ACHN (cell line): ENCODE results near the gene UBE3C.
"Not testable (repeated sequence)": the region's sequence is repeated elsewhere in the genome, so short reads cannot be mapped to it uniquely, and the experiment has no call there.

Source experiments
- DNase-seq: peaks from one replicate; pipeline ENCODE4 v3.0.0-alpha.2; 2015
- in situ Hi-C: cut with HindIII; loops from 2 replicates; pipeline ENCODE4 v1.10.0; 2017; ENCODE audit warnings: low sequenced_read_pairs, low pct_ligation_motif_present, low pct_unique_long_range_greater_than_20kb

UBE3C gene

GRCh38 chr7:157126921-157127320 is 11.8 kb upstream of the UBE3C start:
- DNase-seq: no peak
- in situ Hi-C loops: no loop called here

GRCh38 chr7:157129200-157129599 is 9.5 kb upstream of the UBE3C start:
- in situ Hi-C loops: no loop called here
- no peak for DNase-seq

GRCh38 chr7:157129907-157130460 is 8.7 kb upstream of the UBE3C start:
- no peak for DNase-seq
- in situ Hi-C loops: no loop called here

- in situ Hi-C loops, DNase-seq: not testable (repeated sequence)
Observed at GRCh38 chr7:157130849-157131248, 7.9 kb upstream of the UBE3C start.

- no peak for DNase-seq
- in situ Hi-C loops: no loop called here
Observed at GRCh38 chr7:157132796-157133195, 5.9 kb upstream of the UBE3C start.

GRCh38 chr7:157133304-157133703 is 5.4 kb upstream of the UBE3C start:
- no peak for DNase-seq
- in situ Hi-C loops: no loop called here

GRCh38 chr7:157136372-157136771 is 2.4 kb upstream of the UBE3C start:
- DNase-seq: peak; percentile 79
- in situ Hi-C loops: no loop called here

GRCh38 chr7:157138101-157138423 is 664 bp upstream of the UBE3C start:
- no peak for DNase-seq
- in situ Hi-C loops: no loop called here

GRCh38 chr7:157139111-157139809 is 534 bp downstream of the UBE3C start:
- in situ Hi-C loops: no loop called here
- DNase-seq: peak; percentile 68

GRCh38 chr7:157139810-157140510 is 1.2 kb downstream of the UBE3C start:
- in situ Hi-C loops: no loop called here
- DNase-seq: no peak

- in situ Hi-C loops: no loop called here
- no peak for DNase-seq
Observed at GRCh38 chr7:157140511-157140905, 1.8 kb downstream of the UBE3C start.

GRCh38 chr7:157141525-157142060 is 2.9 kb downstream of the UBE3C start:
- no peak for DNase-seq

GRCh38 chr7:157143788-157144187 is 5.1 kb downstream of the UBE3C start:
- in situ Hi-C loops: no loop called here
- no peak for DNase-seq

More at GRCh38 chr7:157141525-157142060, 2.9 kb downstream of the UBE3C start:
- in situ Hi-C loops: no loop called here

- in situ Hi-C loops: no loop called here
- no peak for DNase-seq
Observed at GRCh38 chr7:157149317-157149716, 10.6 kb downstream of the UBE3C start.

GRCh38 chr7:157150882-157151281 is 12.2 kb downstream of the UBE3C start:
- DNase-seq: no peak
- in situ Hi-C loops: no loop called here

- DNase-seq: no peak
Observed at GRCh38 chr7:157151626-157152339, 13.1 kb downstream of the UBE3C start.

GRCh38 chr7:157152391-157152937 is 13.7 kb downstream of the UBE3C start:
- in situ Hi-C loops: no loop called here
- no peak for DNase-seq

More at GRCh38 chr7:157151626-157152339, 13.1 kb downstream of the UBE3C start:
- in situ Hi-C loops: no loop called here

- in situ Hi-C loops: no loop called here
Observed at GRCh38 chr7:157153260-157153659, 14.5 kb downstream of the UBE3C start.

GRCh38 chr7:157155959-157156358 is 17.2 kb downstream of the UBE3C start:
- in situ Hi-C loops: no loop called here
- DNase-seq: no peak

More at GRCh38 chr7:157153260-157153659, 14.5 kb downstream of the UBE3C start:
- DNase-seq: no peak
